Right cardiac atrium (tissue), 5 donors: ENCODE measurements around the gene SNX18. TPM values are rescaled to one million over a fixed set of nuclear protein-coding genes. Genes with fewer than 3 reads are reported as not detected.

Experiments used
- polyA plus RNA-seq: library from polyadenylated mRNA; stranded (reverse); fragments of 200-250 nt; gene quantifications from one replicate; pipeline ENCODE4 v1.2.3, GENCODE V29; 2013
- total RNA-seq, 4 donors: library from RNA; stranded (reverse); fragmentation: NEBNext Ultra II Directional; extraction: Animal tissue kit (Norgen Biotek cat#: 25700); gene quantifications; one replicate each; pipeline ENCODE4 v1.2.1, GENCODE V29; 2021
- donor health status: healthy with polysubstance abuse.
- donor health status: DM: no; HTN: yes; CAD: no.
- donor health status: DM: no; HTN: no; CAD: no.
- donor health status: DM: no; HTN: yes; CAD: no; lungs with severe emphysema.
- donor health status: DM: yes; HTN: yes; CAD: no.

SNX18 gene
- total and polyA plus RNA-seq, 5 donors, result 3.8 to 14.0 (median 12.8) TPM

Other genes starting within 250 kb of the SNX18 start
- 10 to 100 TPM; 24.0 to 30.3 (median 25.1) TPM for gene ARL15, start 207.2 kb upstream of the SNX18 start, total RNA-seq
- 14.2 TPM for gene ARL15, start 207.2 kb upstream of the SNX18 start, polyA plus RNA-seq
- gene HSPB3, start 62.1 kb upstream of the SNX18 start, total RNA-seq, result 100 to 1,000 TPM; 279 to 413 (median 391) TPM
- 644 TPM for gene HSPB3, start 62.1 kb upstream of the SNX18 start, polyA plus RNA-seq